GM23338 (cell line): ENCODE results near the gene OR4D2.

Experiments used
- CREB1 ChIP-seq: fragments of 250-450 bp; sonication (Bioruptor Pico); IDR thresholded peaks from 2 replicates; pipeline ENCODE4 v1.5.0; 2020; ENCODE audit warnings: low read depth, mild to moderate bottlenecking, moderate library complexity
- EZH2 ChIP-seq: fragments of 200-600 bp; sonication (generic); IDR thresholded peaks from one replicate; pipeline ENCODE4 v1.8.0; 2017; ENCODE audit warnings: antibody characterized with exemption, mild to moderate bottlenecking, low read depth; ENCODE audit not compliant: unreplicated experiment
- EZH2phosphoT487 ChIP-seq: fragments of 200-600 bp; sonication (generic); IDR thresholded peaks from one replicate; pipeline ENCODE4 v1.8.1; 2018; ENCODE audit warnings: antibody characterized with exemption; ENCODE audit not compliant: unreplicated experiment
- JUNB ChIP-seq: IDR thresholded peaks from one replicate; pipeline ENCODE4 v1.6.1; 2016; ENCODE audit warnings: antibody characterized with exemption; ENCODE audit not compliant: unreplicated experiment
- NANOG ChIP-seq: IDR thresholded peaks from 2 replicates; pipeline ENCODE4 v1.6.1; 2016; ENCODE audit warnings: antibody characterized with exemption, borderline replicate concordance
- POLR2AphosphoS5 ChIP-seq: IDR thresholded peaks from 2 replicates; pipeline ENCODE4 v1.6.1; 2016; ENCODE audit warnings: antibody characterized with exemption, low read depth
- STAT1 ChIP-seq: IDR thresholded peaks from one replicate; pipeline ENCODE4 v1.6.1; 2016; ENCODE audit warnings: antibody characterized with exemption; ENCODE audit not compliant: unreplicated experiment
- ZNF114 ChIP-seq: fragments of 250-450 bp; sonication (Bioruptor Pico); IDR thresholded peaks from 2 replicates; pipeline ENCODE4 v1.5.0; 2020; ENCODE audit warnings: mild to moderate bottlenecking, moderate library complexity
- TF ChIP-seq, protein P1 (sequence below), 2 experiments: fragments of 200-600 bp in 1 of 2; sonication (generic) in 1 of 2; conservative IDR thresholded peaks; 2 replicates each; pipeline versions ENCODE4 v1.5.1 to v1.6.1; 2016 to 2017; ENCODE audit warnings: antibody characterized with exemption in 2 of 2, low read depth in 2 of 2, mild to moderate bottlenecking in 2 of 2, moderate library complexity in 1 of 2
- TF ChIP-seq, protein P2 (sequence below): IDR thresholded peaks from one replicate; pipeline ENCODE4 v1.6.1; 2018; ENCODE audit warnings: antibody characterized with exemption; ENCODE audit not compliant: unreplicated experiment
- TF ChIP-seq, protein P3 (sequence below): IDR thresholded peaks from 2 replicates; pipeline ENCODE4 v1.6.1; 2016; ENCODE audit warnings: antibody characterized with exemption

DNA sequence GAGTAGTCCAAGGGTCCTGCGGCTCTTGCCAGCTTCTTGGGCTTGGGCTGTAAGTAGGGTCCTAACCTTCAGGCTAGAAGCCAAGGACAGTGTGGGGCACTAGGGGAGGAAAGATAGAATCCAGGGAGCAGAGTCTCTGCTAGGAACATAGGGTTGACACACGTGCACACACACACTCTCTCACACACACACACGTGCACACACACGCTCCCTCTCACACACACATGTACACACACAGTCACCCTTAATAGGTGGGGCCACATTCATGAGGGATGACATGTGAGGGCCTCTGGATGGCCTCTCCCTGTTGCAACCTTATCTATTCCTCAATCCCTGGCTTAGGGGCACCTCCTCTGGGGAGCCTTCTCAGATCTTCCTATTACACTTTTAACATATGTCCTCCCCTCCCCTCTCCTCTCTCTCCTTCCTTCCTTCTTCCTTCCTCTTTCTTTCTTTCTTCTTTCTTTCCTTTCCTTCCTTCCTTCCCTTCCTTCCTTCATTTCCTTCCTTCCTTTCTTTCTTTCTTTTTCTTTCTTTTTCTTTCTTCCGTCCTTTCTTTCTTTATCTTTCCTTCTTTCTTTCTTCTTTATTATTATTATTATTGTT, 28.8 kb downstream of the OR4D2 start:
- TF ChIP-seq POLR2AphosphoS5 (no peak), EZH2phosphoT487 (no peak), EZH2 (no peak), ZNF114 (CRISPR knock-in tag) (no peak), JUNB (no peak), STAT1 (no peak), CREB1 (CRISPR knock-in tag) (no peak), NANOG (no peak)
- TF ChIP-seq, protein P1, sequence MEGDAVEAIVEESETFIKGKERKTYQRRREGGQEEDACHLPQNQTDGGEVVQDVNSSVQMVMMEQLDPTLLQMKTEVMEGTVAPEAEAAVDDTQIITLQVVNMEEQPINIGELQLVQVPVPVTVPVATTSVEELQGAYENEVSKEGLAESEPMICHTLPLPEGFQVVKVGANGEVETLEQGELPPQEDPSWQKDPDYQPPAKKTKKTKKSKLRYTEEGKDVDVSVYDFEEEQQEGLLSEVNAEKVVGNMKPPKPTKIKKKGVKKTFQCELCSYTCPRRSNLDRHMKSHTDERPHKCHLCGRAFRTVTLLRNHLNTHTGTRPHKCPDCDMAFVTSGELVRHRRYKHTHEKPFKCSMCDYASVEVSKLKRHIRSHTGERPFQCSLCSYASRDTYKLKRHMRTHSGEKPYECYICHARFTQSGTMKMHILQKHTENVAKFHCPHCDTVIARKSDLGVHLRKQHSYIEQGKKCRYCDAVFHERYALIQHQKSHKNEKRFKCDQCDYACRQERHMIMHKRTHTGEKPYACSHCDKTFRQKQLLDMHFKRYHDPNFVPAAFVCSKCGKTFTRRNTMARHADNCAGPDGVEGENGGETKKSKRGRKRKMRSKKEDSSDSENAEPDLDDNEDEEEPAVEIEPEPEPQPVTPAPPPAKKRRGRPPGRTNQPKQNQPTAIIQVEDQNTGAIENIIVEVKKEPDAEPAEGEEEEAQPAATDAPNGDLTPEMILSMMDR (conservative IDR thresholded peaks at IDR 0.05; ENCODE audit: low read depth in 2 of 2) = no peak
- TF ChIP-seq, protein P2, sequence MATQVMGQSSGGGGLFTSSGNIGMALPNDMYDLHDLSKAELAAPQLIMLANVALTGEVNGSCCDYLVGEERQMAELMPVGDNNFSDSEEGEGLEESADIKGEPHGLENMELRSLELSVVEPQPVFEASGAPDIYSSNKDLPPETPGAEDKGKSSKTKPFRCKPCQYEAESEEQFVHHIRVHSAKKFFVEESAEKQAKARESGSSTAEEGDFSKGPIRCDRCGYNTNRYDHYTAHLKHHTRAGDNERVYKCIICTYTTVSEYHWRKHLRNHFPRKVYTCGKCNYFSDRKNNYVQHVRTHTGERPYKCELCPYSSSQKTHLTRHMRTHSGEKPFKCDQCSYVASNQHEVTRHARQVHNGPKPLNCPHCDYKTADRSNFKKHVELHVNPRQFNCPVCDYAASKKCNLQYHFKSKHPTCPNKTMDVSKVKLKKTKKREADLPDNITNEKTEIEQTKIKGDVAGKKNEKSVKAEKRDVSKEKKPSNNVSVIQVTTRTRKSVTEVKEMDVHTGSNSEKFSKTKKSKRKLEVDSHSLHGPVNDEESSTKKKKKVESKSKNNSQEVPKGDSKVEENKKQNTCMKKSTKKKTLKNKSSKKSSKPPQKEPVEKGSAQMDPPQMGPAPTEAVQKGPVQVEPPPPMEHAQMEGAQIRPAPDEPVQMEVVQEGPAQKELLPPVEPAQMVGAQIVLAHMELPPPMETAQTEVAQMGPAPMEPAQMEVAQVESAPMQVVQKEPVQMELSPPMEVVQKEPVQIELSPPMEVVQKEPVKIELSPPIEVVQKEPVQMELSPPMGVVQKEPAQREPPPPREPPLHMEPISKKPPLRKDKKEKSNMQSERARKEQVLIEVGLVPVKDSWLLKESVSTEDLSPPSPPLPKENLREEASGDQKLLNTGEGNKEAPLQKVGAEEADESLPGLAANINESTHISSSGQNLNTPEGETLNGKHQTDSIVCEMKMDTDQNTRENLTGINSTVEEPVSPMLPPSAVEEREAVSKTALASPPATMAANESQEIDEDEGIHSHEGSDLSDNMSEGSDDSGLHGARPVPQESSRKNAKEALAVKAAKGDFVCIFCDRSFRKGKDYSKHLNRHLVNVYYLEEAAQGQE = no peak
- TF ChIP-seq, protein P3, sequence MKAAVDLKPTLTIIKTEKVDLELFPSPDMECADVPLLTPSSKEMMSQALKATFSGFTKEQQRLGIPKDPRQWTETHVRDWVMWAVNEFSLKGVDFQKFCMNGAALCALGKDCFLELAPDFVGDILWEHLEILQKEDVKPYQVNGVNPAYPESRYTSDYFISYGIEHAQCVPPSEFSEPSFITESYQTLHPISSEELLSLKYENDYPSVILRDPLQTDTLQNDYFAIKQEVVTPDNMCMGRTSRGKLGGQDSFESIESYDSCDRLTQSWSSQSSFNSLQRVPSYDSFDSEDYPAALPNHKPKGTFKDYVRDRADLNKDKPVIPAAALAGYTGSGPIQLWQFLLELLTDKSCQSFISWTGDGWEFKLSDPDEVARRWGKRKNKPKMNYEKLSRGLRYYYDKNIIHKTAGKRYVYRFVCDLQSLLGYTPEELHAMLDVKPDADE = no peak
